ENCODE measurements around the gene HSD11B1. TPM values are rescaled to one million over a fixed set of nuclear protein-coding genes. Genes with fewer than 3 reads are reported as not detected.

Gene HSD11B1
- total RNA-seq, 1 donor from 2014 or later = 4.1 TPM

- no peak for TF ChIP-seq CTCF (IDR thresholded peaks at IDR 0.05; ENCODE audit: borderline replicate concordance)
- Histone ChIP-seq H3K27me3 (ENCODE audit: low read depth) (no peaks in the 10 kb centered on the region), H3K4me1 (peaks cover 22% of the 10 kb centered on the region), H3K36me3 (no peaks in the 10 kb centered on the region), H3K4me3 (peak overlapping the region; percentile 39), H3K27ac (replicated peaks) (peak overlapping the region; percentile 89), H3K9me3 (replicated peaks) (no peaks in the 10 kb centered on the region)
- intact Hi-C loops (cut with micrococcal nuclease) = no loop called here
- DNase-seq = peak; percentile 74
Measured at GRCh38 chr1:209769171-209769904, 64.7 kb downstream of the HSD11B1 start.

GRCh38 chr1:209769971-209770370 lies 65.3 kb downstream of the HSD11B1 start:
- H3K27me3 ChIP-seq (ENCODE audit: low read depth) = no peaks in the 10 kb centered on the region
- no peaks in the 10 kb centered on the region for H3K36me3 ChIP-seq
- H3K9me3 ChIP-seq (replicated peaks) = no peaks in the 10 kb centered on the region
- intact Hi-C loops (cut with micrococcal nuclease) = no loop called here
- peaks cover 22% of the 10 kb centered on the region for H3K4me1 ChIP-seq
- no peak for DNase-seq
- peak overlapping the region; percentile 89 for H3K27ac ChIP-seq (replicated peaks)
- TF ChIP-seq CTCF (IDR thresholded peaks at IDR 0.05; ENCODE audit: borderline replicate concordance) = no peak
- peak overlapping the region; percentile 39 for H3K4me3 ChIP-seq

- Histone ChIP-seq H3K27me3 (ENCODE audit: low read depth) (no peaks in the 10 kb centered on the region), H3K36me3 (no peaks in the 10 kb centered on the region), H3K4me1 (peaks cover 22% of the 10 kb centered on the region), H3K4me3 (no peak overlapping the region), H3K9me3 (replicated peaks) (no peaks in the 10 kb centered on the region), H3K27ac (replicated peaks) (no peak overlapping the region)
- no peak for TF ChIP-seq CTCF (IDR thresholded peaks at IDR 0.05; ENCODE audit: borderline replicate concordance)
- intact Hi-C loops (cut with micrococcal nuclease) = no loop called here
- DNase-seq = no peak
Measured at GRCh38 chr1:209770636-209771415, 66.2 kb downstream of the HSD11B1 start.

GRCh38 chr1:209772126-209772525 lies 67.5 kb downstream of the HSD11B1 start:
- Histone ChIP-seq H3K27me3 (ENCODE audit: low read depth) (no peaks in the 10 kb centered on the region), H3K4me1 (peaks cover 22% of the 10 kb centered on the region), H3K4me3 (no peak overlapping the region), H3K9me3 (replicated peaks) (no peaks in the 10 kb centered on the region), H3K36me3 (no peaks in the 10 kb centered on the region), H3K27ac (replicated peaks) (no peak overlapping the region)
- intact Hi-C loops (cut with micrococcal nuclease) = no loop called here
- no peak for DNase-seq
- TF ChIP-seq CTCF (IDR thresholded peaks at IDR 0.05; ENCODE audit: borderline replicate concordance) = no peak

GRCh38 chr1:209774592-209774991 lies 69.9 kb downstream of the HSD11B1 start:
- H3K36me3 ChIP-seq = no peaks in the 10 kb centered on the region
- no peak overlapping the region for H3K27ac ChIP-seq (replicated peaks)
- TF ChIP-seq CTCF (IDR thresholded peaks at IDR 0.05; ENCODE audit: borderline replicate concordance) = no peak

More at GRCh38 chr1:209774592-209774991, 69.9 kb downstream of the HSD11B1 start:
- Histone ChIP-seq H3K4me1 (peaks cover 7% of the 10 kb centered on the region), H3K4me3 (no peak overlapping the region), H3K9me3 (replicated peaks) (no peaks in the 10 kb centered on the region), H3K27me3 (ENCODE audit: low read depth) (no peaks in the 10 kb centered on the region)
- intact Hi-C loops (cut with micrococcal nuclease) = no loop called here
- no peak for DNase-seq

Data from left ventricle myocardium inferior (tissue), 1 donor.